ENCODE measurements around the gene UNC13C. TPM values are rescaled to one million over a fixed set of nuclear protein-coding genes. Genes with fewer than 3 reads are reported as not detected.

UNC13C gene
- total RNA-seq, 1 donor from 2014 or later: not detected

- Mint-ChIP-seq H3K9me3 (ENCODE audit: unreplicated experiment) (no peaks in the 10 kb centered on the region), H3K36me3 (ENCODE audit: unreplicated experiment) (no peaks in the 10 kb centered on the region), H3K4me1 (ENCODE audit: unreplicated experiment) (no peaks in the 10 kb centered on the region), H3K27ac (ENCODE audit: unreplicated experiment) (no peak overlapping the region), H3K4me3 (ENCODE audit: unreplicated experiment) (no peak overlapping the region), H3K27me3 (ENCODE audit: unreplicated experiment) (no peaks in the 10 kb centered on the region)
- DNase-seq (ENCODE audit: extremely low spot score, unreplicated experiment): no peak
- peak; percentile 64 for TF ChIP-seq CTCF (IDR thresholded peaks at IDR 0.05)
Measured at GRCh38 chr15:53962646-53963561, 15.3 kb upstream of the UNC13C start.

- H3K27me3 Mint-ChIP-seq (ENCODE audit: unreplicated experiment): peaks cover under 1% of the 10 kb centered on the region
- no peak overlapping the region for H3K4me3 Mint-ChIP-seq (ENCODE audit: unreplicated experiment)
- no peak for TF ChIP-seq CTCF (IDR thresholded peaks at IDR 0.05)
- H3K36me3 Mint-ChIP-seq (ENCODE audit: unreplicated experiment): no peaks in the 10 kb centered on the region
- no peak overlapping the region for H3K27ac Mint-ChIP-seq (ENCODE audit: unreplicated experiment)
- DNase-seq (ENCODE audit: extremely low spot score, unreplicated experiment): no peak
- H3K9me3 Mint-ChIP-seq (ENCODE audit: unreplicated experiment): no peaks in the 10 kb centered on the region
- H3K4me1 Mint-ChIP-seq (ENCODE audit: unreplicated experiment): no peaks in the 10 kb centered on the region
Measured at GRCh38 chr15:53963801-53964200, 14.4 kb upstream of the UNC13C start.

- H3K4me1 Mint-ChIP-seq (ENCODE audit: unreplicated experiment): peaks cover 7% of the 10 kb centered on the region
- DNase-seq (ENCODE audit: extremely low spot score, unreplicated experiment): no peak
- no peak overlapping the region for H3K4me3 Mint-ChIP-seq (ENCODE audit: unreplicated experiment)
- H3K9me3 Mint-ChIP-seq (ENCODE audit: unreplicated experiment): no peaks in the 10 kb centered on the region
- TF ChIP-seq CTCF (IDR thresholded peaks at IDR 0.05): no peak
- no peak overlapping the region for H3K27ac Mint-ChIP-seq (ENCODE audit: unreplicated experiment)
- H3K36me3 Mint-ChIP-seq (ENCODE audit: unreplicated experiment): no peaks in the 10 kb centered on the region
- peaks cover 18% of the 10 kb centered on the region for H3K27me3 Mint-ChIP-seq (ENCODE audit: unreplicated experiment)
Measured at GRCh38 chr15:53974121-53974520, 4.1 kb upstream of the UNC13C start.

GRCh38 chr15:53974813-53975212 is 3.4 kb upstream of the UNC13C start:
- Mint-ChIP-seq H3K4me1 (ENCODE audit: unreplicated experiment) (peaks cover 7% of the 10 kb centered on the region), H3K9me3 (ENCODE audit: unreplicated experiment) (no peaks in the 10 kb centered on the region), H3K27ac (ENCODE audit: unreplicated experiment) (no peak overlapping the region), H3K27me3 (ENCODE audit: unreplicated experiment) (peaks cover 21% of the 10 kb centered on the region), H3K36me3 (ENCODE audit: unreplicated experiment) (no peaks in the 10 kb centered on the region), H3K4me3 (ENCODE audit: unreplicated experiment) (no peak overlapping the region)
- DNase-seq (ENCODE audit: extremely low spot score, unreplicated experiment): no peak
- TF ChIP-seq CTCF (IDR thresholded peaks at IDR 0.05): no peak

- Mint-ChIP-seq H3K27ac (ENCODE audit: unreplicated experiment) (no peak overlapping the region), H3K27me3 (ENCODE audit: unreplicated experiment) (peaks cover 27% of the 10 kb centered on the region), H3K9me3 (ENCODE audit: unreplicated experiment) (no peaks in the 10 kb centered on the region), H3K36me3 (ENCODE audit: unreplicated experiment) (no peaks in the 10 kb centered on the region), H3K4me1 (ENCODE audit: unreplicated experiment) (peaks cover 7% of the 10 kb centered on the region), H3K4me3 (ENCODE audit: unreplicated experiment) (no peak overlapping the region)
- TF ChIP-seq CTCF (IDR thresholded peaks at IDR 0.05): no peak
- no peak for DNase-seq (ENCODE audit: extremely low spot score, unreplicated experiment)
Measured at GRCh38 chr15:53976844-53977392, 1.3 kb upstream of the UNC13C start.

All from osteocyte (in vitro differentiated cells).